K562 (cell line): ENCODE data around the gene MED13L. TPM values are rescaled to one million over a fixed set of nuclear protein-coding genes. Genes with fewer than 3 reads are reported as not detected.

Source experiments
- ATAC-seq: fragments of 200-7000 bp; cut with Tn5 transposase; 3 replicates; pipeline ENCODE4 v1.9.1; 2020; ENCODE audit warnings: moderate library complexity
- BruUV-seq: library from RNA; stranded (reverse); fragments of 400-500 nt; replicated peaks from 2 replicates; lab custom pipeline; 2021; lab: Mats Ljungman, UMichigan
- CTCF ChIA-PET: fragments of 300-600 bp; formaldehyde crosslinking; extraction: SDS; loops from one replicate; lab custom pipeline; 2021; ENCODE audit warnings: low intra/inter-chr PET ratio; lab: Yijun Ruan, JAX
- POLR2A ChIA-PET: fragments of 300-600, 350-650 bp; sonication (Branson Sonifier 250); formaldehyde crosslinking; extraction: SDS; loops from one replicate; lab custom pipeline; 2021; ENCODE audit warnings: antibody characterized with exemption, inconsistent platforms; lab: Yijun Ruan, JAX
- DNase-seq, 4 experiments: peaks; one replicate each; pipeline versions ENCODE4 v3.0.0 to v3.0.0-alpha.2; 2011 to 2018; ENCODE audit warnings: low spot score in 3 of 4, mixed read lengths in 3 of 4; ENCODE audit errors: extremely low read depth in 1 of 4
- FAIRE-seq: peaks from 2 replicates; lab custom pipeline; 2011; peaks lifted over from hg19 to GRCh38; lab: Jason Lieb, UNC
- H2AFZ ChIP-seq: 2 replicates; pipeline ENCODE4 v1.6.0; 2011; ENCODE audit warnings: low read depth, low read length, control low read depth, inconsistent platforms
- H3K27ac ChIP-seq: fragments of 200-600 bp; 3 replicates; pipeline ENCODE4 v1.8.0; 2011; ENCODE audit warnings: low read depth, mild to moderate bottlenecking, control low read depth, inconsistent platforms, low read length, moderate library complexity, mixed read lengths; ENCODE audit errors: extremely low read depth
- H3K27me3 ChIP-seq, 2 experiments: fragments of 300-600 bp in 1 of 2; 2 replicates in 1 of 2; 3 replicates in 1 of 2; pipeline versions ENCODE4 v1.6.0 to v1.8.0; 2011; ENCODE audit warnings: inconsistent platforms in 2 of 2, low read length in 2 of 2, mild to moderate bottlenecking in 1 of 2, mixed read lengths in 1 of 2, moderate library complexity in 1 of 2; ENCODE audit not compliant: control insufficient read depth in 2 of 2, insufficient read depth in 2 of 2
- H3K36me3 ChIP-seq: fragments of 300-600 bp; 3 replicates; pipeline ENCODE4 v1.8.0; 2011; ENCODE audit warnings: mild to moderate bottlenecking, low read length, inconsistent platforms; ENCODE audit not compliant: control insufficient read depth, insufficient read depth
- H3K4me1 ChIP-seq, 2 experiments: fragments of 200-600 bp in 1 of 2; replicated peaks in 1 of 2; 2 replicates in 1 of 2; 3 replicates in 1 of 2; pipeline versions ENCODE4 v1.5.1 to v1.8.0; 2011; ENCODE audit warnings: inconsistent platforms in 2 of 2, low read length in 2 of 2, mild to moderate bottlenecking in 1 of 2, mixed read lengths in 1 of 2, moderate library complexity in 1 of 2; ENCODE audit not compliant: control insufficient read depth in 2 of 2, insufficient read depth in 2 of 2
- H3K4me2 ChIP-seq: 2 replicates; pipeline ENCODE4 v1.6.1; 2011; ENCODE audit warnings: low read length, control low read depth, inconsistent platforms, mixed read lengths; ENCODE audit not compliant: insufficient read depth
- H3K4me3 ChIP-seq: fragments of 200-600 bp; sonication (generic), shearing (Covaris generic); 2 replicates; pipeline ENCODE4 v1.5.1; 2016; ENCODE audit warnings: control low read depth, inconsistent platforms
- H3K79me2 ChIP-seq: fragments of 200-600 bp; 3 replicates; pipeline ENCODE4 v1.8.0; 2011; ENCODE audit warnings: low read length, inconsistent platforms; ENCODE audit not compliant: control insufficient read depth, insufficient read depth
- H3K9ac ChIP-seq, 2 experiments: 2 replicates each; pipeline versions ENCODE4 v1.6.0 to v1.6.1; 2011; ENCODE audit warnings: low read depth in 2 of 2, low read length in 2 of 2, control low read depth in 1 of 2, inconsistent platforms in 1 of 2, mild to moderate bottlenecking in 1 of 2, mixed read lengths in 1 of 2; ENCODE audit not compliant: insufficient read depth in 1 of 2
- H3K9me1 ChIP-seq: one replicate; pipeline ENCODE4 v1.6.0; 2011; ENCODE audit warnings: inconsistent platforms, mild to moderate bottlenecking, low read length, moderate library complexity; ENCODE audit not compliant: control insufficient read depth, insufficient read depth
- H3K9me3 ChIP-seq: replicated peaks from 2 replicates; pipeline ENCODE4 v1.5.1; 2011; ENCODE audit warnings: low read depth, low read length, inconsistent platforms; ENCODE audit not compliant: control insufficient read depth, insufficient read depth
- H4K20me1 ChIP-seq: replicated peaks from 2 replicates; pipeline ENCODE4 v1.6.1; 2011; ENCODE audit warnings: low read length, inconsistent platforms, mixed read lengths; ENCODE audit not compliant: control insufficient read depth, insufficient read depth
- ARID1B ChIP-seq: fragments of 450-650 bp; IDR thresholded peaks from 2 replicates; pipeline ENCODE4 v1.6.1; 2016; ENCODE audit warnings: antibody characterized with exemption, mild to moderate bottlenecking, inconsistent platforms
- C11orf30 ChIP-seq: fragments of 450-650 bp; IDR thresholded peaks from 2 replicates; pipeline ENCODE4 v1.6.1; 2016; ENCODE audit warnings: low read depth, mild to moderate bottlenecking
- CBFA2T3 ChIP-seq: fragments of 450-650 bp; IDR thresholded peaks from 2 replicates; pipeline ENCODE4 v1.6.1; 2017
- EP300 ChIP-seq: IDR thresholded peaks from 2 replicates; pipeline ENCODE4 v1.6.1; 2012; ENCODE audit warnings: low read length, improper control_type of control experiment
- MAFF ChIP-seq: IDR thresholded peaks from 2 replicates; pipeline ENCODE4 v1.6.1; 2012; ENCODE audit warnings: low read length, improper control_type of control experiment
- MAFG ChIP-seq: fragments of 450-650 bp; conservative IDR thresholded peaks from 2 replicates; pipeline ENCODE4 v1.6.1; 2016; ENCODE audit warnings: missing genetic modification characterization, missing compliant biosample characterization
- NEUROD1 ChIP-seq: fragments of 150-350 bp; IDR thresholded peaks from 2 replicates; pipeline ENCODE4 v1.6.1; 2014; ENCODE audit warnings: borderline replicate concordance, low read length, low read depth; ENCODE audit not compliant: partially characterized antibody
- NFE2 ChIP-seq: IDR thresholded peaks from 2 replicates; pipeline ENCODE4 v1.6.1; 2014; ENCODE audit warnings: antibody characterized with exemption, low read depth
- NFIC ChIP-seq: fragments of 450-650 bp; IDR thresholded peaks from 2 replicates; pipeline ENCODE4 v1.6.1; 2017; ENCODE audit warnings: mild to moderate bottlenecking, inconsistent platforms
- RB1 ChIP-seq: fragments of 450-650 bp; IDR thresholded peaks from 2 replicates; pipeline ENCODE4 v1.6.1; 2017; ENCODE audit warnings: low read depth, mild to moderate bottlenecking
- SMARCB1 ChIP-seq: IDR thresholded peaks from 2 replicates; pipeline ENCODE4 v1.6.1; 2011; ENCODE audit warnings: improper control_type of control experiment, low read depth; ENCODE audit not compliant: insufficient read length
- TEAD4 ChIP-seq, 2 experiments: sonication (generic) in 1 of 2; formaldehyde crosslinking in 1 of 2; IDR thresholded peaks; 2 replicates each; pipeline versions ENCODE4 v1.6.1 to v1.8.0; 2012 to 2022; ENCODE audit warnings: borderline replicate concordance in 1 of 2, inconsistent platforms in 1 of 2, low read length in 1 of 2, mild to moderate bottlenecking in 1 of 2, missing genetic modification reagents in 1 of 2
- TSC22D4 ChIP-seq: fragments of 450-650 bp; IDR thresholded peaks from 2 replicates; pipeline ENCODE4 v1.6.1; 2016; ENCODE audit warnings: missing genetic modification characterization, missing biosample characterization, control low read depth
- XRCC5 ChIP-seq: fragments of 200-400 bp; formaldehyde crosslinking; IDR thresholded peaks from 2 replicates; pipeline ENCODE4 v1.6.1; 2017; ENCODE audit warnings: low read depth, mild to moderate bottlenecking, low read length
- ZNF121 ChIP-seq: sonication (generic); formaldehyde crosslinking; conservative IDR thresholded peaks from 2 replicates; pipeline ENCODE4 v1.8.0; 2022; ENCODE audit warnings: missing genetic modification reagents
- ZNF316 ChIP-seq: fragments of 450-650 bp; IDR thresholded peaks from 2 replicates; pipeline ENCODE4 v1.6.1; 2016
- ZNF57 ChIP-seq: fragments of 450-650 bp; formaldehyde crosslinking; IDR thresholded peaks from 2 replicates; pipeline ENCODE4 v1.4.0; 2020; ENCODE audit warnings: mild to moderate bottlenecking, moderate library complexity
- WGBS: fragments of 100-300 bp; shearing (Covaris generic); methylation state at CpG from one replicate; pipeline ENCODE4 v1.1.6; 2016; ENCODE audit warnings: low coverage, mixed read lengths; ENCODE audit not compliant: insufficient coverage; ENCODE audit errors: missing lambda C conversion rate; 5-methylcytosine and 5-hydroxymethylcytosine counted together
- in situ Hi-C: fragments of 300-500 bp; cut with MboI; formaldehyde crosslinking; loops from 4 replicates; pipeline ENCODE4 v1.15.0; 2018; ENCODE audit warnings: inconsistent platforms, mixed read lengths
- intact Hi-C: fragments of 100-400 bp; cut with micrococcal nuclease; formaldehyde crosslinking; loops from 2 replicates; pipeline ENCODE4 v1.14.2; 2022
- polyA plus RNA-seq, 8 experiments: library from polyadenylated mRNA; depleted of rRNA in 4 of 8; stranded (reverse) in 5 of 8; unstranded in 3 of 8; fragments of >200 nt; fragmentation: Nextera tagmentation in 2 of 8; fragmentation: Illumina TruSeq in 1 of 8; extraction: Ambion mirVana in 2 of 8; extraction: Trizol in 1 of 8; gene quantifications; 2 replicates each; pipeline versions ENCODE4 v1.2.1 to v1.2.3, GENCODE V29; 2011 to 2014; ENCODE audit warnings: inconsistent platforms in 1 of 8, missing spikeins in 1 of 8
- total RNA-seq, 7 experiments: library from RNA; depleted of rRNA in 6 of 7; stranded (reverse); fragments of >200 nt in 6 of 7; fragmentation: Illumina TruSeq in 2 of 7; extraction: Trizol in 2 of 7; gene quantifications; 2 replicates each; pipeline versions ENCODE4 v1.2.1 to v1.2.3, GENCODE V29; 2011 to 2021; ENCODE audit warnings: low replicate concordance in 1 of 7
- TF ChIP-seq, protein P1 (sequence below): sonication (generic); IDR thresholded peaks from 2 replicates; pipeline ENCODE4 v1.6.1; 2016

Gene MED13L
- total and polyA plus RNA-seq, 9 of the 15 experiments (the other 6 are each of a cell fraction or from before 2014, with no cell fraction given): 13.4 to 90.3 (median 36.9) TPM

DNA sequence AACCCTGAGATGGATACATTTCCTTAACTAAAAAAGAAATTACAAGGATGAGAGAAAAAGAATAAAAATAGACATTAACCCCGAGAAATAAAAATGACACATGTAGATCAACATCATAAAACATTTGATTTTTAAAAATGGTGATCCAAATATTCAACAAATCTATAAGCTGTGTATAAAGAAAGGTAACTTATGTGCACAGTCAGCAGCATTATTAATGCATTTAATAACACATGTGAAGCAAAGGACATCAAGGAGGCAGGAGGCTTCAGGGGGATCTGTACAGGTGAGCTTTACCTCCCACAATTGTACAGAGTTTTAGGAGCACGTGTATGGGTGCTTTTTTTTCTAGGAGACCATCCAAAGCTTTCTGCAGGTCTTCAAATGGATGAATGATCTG is 76.1 kb downstream of the MED13L start:
- Histone ChIP-seq H3K9me3 (no peaks in the 10 kb centered on the region), H3K27me3 (no peaks in the 10 kb centered on the region), H3K36me3 (peaks cover 12% of the 10 kb centered on the region; the same call in 1 of the 3 replicates), H3K4me1 (peaks cover 5 to 30% of the 10 kb centered on the region in 2 experiments; a peak in 4 of 5 replicates), H3K27ac (no peak overlapping the region), H3K79me2 (peaks cover 90% of the 10 kb centered on the region), H3K9me1 (no peaks in the 10 kb centered on the region), H4K20me1 (peaks cover 2% of the 10 kb centered on the region; the same call in 1 of the 2 replicates), H3K4me3 (no peak overlapping the region), H2AFZ (no peak overlapping the region), H3K4me2 (no peak overlapping the region), H3K9ac (no peak overlapping the region)
- no peak for FAIRE-seq
- CTCF ChIA-PET: no interaction called here
- WGBS: 62% methylated on average over 2 of the region's 2 CpGs
- no TSS peak for BruUV-seq
- TF ChIP-seq MAFF: peak; percentile 11; the same call in 1 of the 2 replicates
- TF ChIP-seq C11orf30: peak; percentile 63
- no peak for TF ChIP-seq NEUROD1
- TF ChIP-seq MAFG (tag): peak; percentile 20; the same call in 1 of the 2 replicates
- peak; percentile 77 for TF ChIP-seq ZNF316
- POLR2A ChIA-PET: interaction anchor here (1.1 to 1.4 kb wide), 4 partner anchors 9 to 77 kb away, joined by 3 to 7 read pairs (median 4); partner anchors contain the start of gene MED13L
- intact Hi-C loops (no loop called here), in situ Hi-C loops (no loop called here)
- ATAC-seq: no peak
- DNase-seq: no peak

DNA sequence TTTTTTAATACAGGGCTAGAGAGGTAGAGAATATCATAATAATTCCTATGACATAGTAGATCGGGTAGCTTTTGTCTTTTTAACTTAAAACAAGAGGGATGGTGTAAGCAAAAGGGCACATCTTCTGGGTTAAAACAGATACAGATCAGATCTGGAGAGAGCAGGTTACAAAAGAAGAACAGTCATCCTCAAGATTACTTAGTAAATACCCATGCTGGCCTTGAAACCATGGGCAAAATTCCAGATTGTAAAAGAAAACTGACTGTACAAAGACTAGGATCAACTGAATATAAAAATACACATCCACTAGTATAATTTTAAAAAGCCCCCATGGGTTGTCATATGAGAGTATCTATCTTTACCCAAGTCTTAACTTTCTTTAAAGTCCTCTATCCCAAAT is 76.7 kb downstream of the MED13L start:
- WGBS: 8% methylated on average over 1 of the region's 1 CpG
- no peak overlapping the region for H3K9ac ChIP-seq
- FAIRE-seq (no peak), DNase-seq (peak in 1 of 4 experiments; percentile 33), ATAC-seq (no peak)
- H4K20me1 ChIP-seq: peaks cover 2% of the 10 kb centered on the region; the same call in 1 of the 2 replicates
- H3K4me3 ChIP-seq: no peak overlapping the region
- in situ Hi-C loops (no loop called here), intact Hi-C loops (no loop called here)
- H3K79me2 ChIP-seq: peaks cover 91% of the 10 kb centered on the region
- peaks cover 12% of the 10 kb centered on the region; the same call in 1 of the 3 replicates for H3K36me3 ChIP-seq
- BruUV-seq: no TSS peak
- no peak overlapping the region for H2AFZ ChIP-seq
- no peaks in the 10 kb centered on the region for H3K9me3 ChIP-seq
- no peaks in the 10 kb centered on the region for H3K9me1 ChIP-seq
- CTCF ChIA-PET: no interaction called here
- H3K27ac ChIP-seq: no peak overlapping the region
- H3K4me2 ChIP-seq: no peak overlapping the region
- peaks cover 5 to 35% of the 10 kb centered on the region in 2 experiments; a peak in 4 of 5 replicates for H3K4me1 ChIP-seq
- POLR2A ChIA-PET: no interaction called here
- H3K27me3 ChIP-seq: no peaks in the 10 kb centered on the region
- TF ChIP-seq, protein P1, sequence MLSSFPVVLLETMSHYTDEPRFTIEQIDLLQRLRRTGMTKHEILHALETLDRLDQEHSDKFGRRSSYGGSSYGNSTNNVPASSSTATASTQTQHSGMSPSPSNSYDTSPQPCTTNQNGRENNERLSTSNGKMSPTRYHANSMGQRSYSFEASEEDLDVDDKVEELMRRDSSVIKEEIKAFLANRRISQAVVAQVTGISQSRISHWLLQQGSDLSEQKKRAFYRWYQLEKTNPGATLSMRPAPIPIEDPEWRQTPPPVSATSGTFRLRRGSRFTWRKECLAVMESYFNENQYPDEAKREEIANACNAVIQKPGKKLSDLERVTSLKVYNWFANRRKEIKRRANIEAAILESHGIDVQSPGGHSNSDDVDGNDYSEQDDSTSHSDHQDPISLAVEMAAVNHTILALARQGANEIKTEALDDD: peak; percentile 81
- TF ChIP-seq RB1 (no peak), ZNF121 (no peak), ARID1B (peak; percentile 57), ZNF57 (CRISPR knock-in tag) (no peak), EP300 (0 out of 2 replicates have a peak, but pooled peaks have one; percentile 28), XRCC5 (no peak), TEAD4 (IDR thresholded peaks at IDR 0.05; ENCODE audit: low read length) (peak; percentile 49), TEAD4 (CRISPR knock-in tag; IDR thresholded peaks at IDR 0.05; ENCODE audit: borderline replicate concordance) (no peak), TSC22D4 (tag) (no peak), CBFA2T3 (peak; percentile 63), NFIC (peak; percentile 67), SMARCB1 (peak; percentile 82), NFE2 (0 out of 2 replicates have a peak, but pooled peaks have one; percentile 19)
